ENCODE data around the gene RESP18. TPM values are rescaled to one million over a fixed set of nuclear protein-coding genes. Genes with fewer than 3 reads are reported as not detected.
"Not testable (repeated sequence)": the region's sequence is repeated elsewhere in the genome, so short reads cannot be mapped to it uniquely, and the experiment has no call there.

RESP18 gene
- total RNA-seq, 1 donor from 2014 or later: not detected

GRCh38 chr2:219331560-219332213 is 857 bp downstream of the RESP18 start:
- DNase-seq (peak; percentile 62), ATAC-seq (peak; percentile 74)
- intact Hi-C loops (cut with micrococcal nuclease): no loop called here

- intact Hi-C loops (cut with micrococcal nuclease): no loop called here
- no peak for ATAC-seq
- DNase-seq: no peak
Observed at GRCh38 chr2:219327719-219328118, 4.8 kb downstream of the RESP18 start.

- intact Hi-C loops (cut with micrococcal nuclease): no loop called here
- DNase-seq (no peak), ATAC-seq (no peak)
Observed at GRCh38 chr2:219325657-219326315, 6.8 kb downstream of the RESP18 start.

- ATAC-seq (no peak), DNase-seq (no peak)
- intact Hi-C loops (cut with micrococcal nuclease): no loop called here
Observed at GRCh38 chr2:219325136-219325535, 7.4 kb downstream of the RESP18 start.

- ATAC-seq (no peak), DNase-seq (no peak)
- intact Hi-C loops (cut with micrococcal nuclease): no loop called here
Observed at GRCh38 chr2:219323434-219323833, 9.1 kb downstream of the RESP18 start.

GRCh38 chr2:219314804-219315468 is 17.6 kb downstream of the RESP18 start:
- no peak for DNase-seq
- intact Hi-C loops (cut with micrococcal nuclease): no loop called here
- no peak for ATAC-seq

- intact Hi-C loops (cut with micrococcal nuclease); ATAC-seq; DNase-seq: not testable (repeated sequence)
Observed at GRCh38 chr2:219312683-219313263, 19.8 kb downstream of the RESP18 start.

- DNase-seq (no peak), ATAC-seq (no peak)
- intact Hi-C loops (cut with micrococcal nuclease): no loop called here
Observed at GRCh38 chr2:219309278-219309677, 23.3 kb downstream of the RESP18 start, which contains the start of gene PTPRN. TSS of gene PTPRN (minus strand) at chr2:219309401. CDS start at chr2:219309332, 69 bp downstream.

- peak; percentile 83 for DNase-seq
- peak; percentile 82 for ATAC-seq
- intact Hi-C loops (cut with micrococcal nuclease): no loop called here
Observed at GRCh38 chr2:219308142-219309101, 24.1 kb downstream of the RESP18 start.

GRCh38 chr2:219306047-219306446 is 26.5 kb downstream of the RESP18 start:
- no peak for DNase-seq
- no peak for ATAC-seq
- intact Hi-C loops (cut with micrococcal nuclease): no loop called here

GRCh38 chr2:219304223-219304622 is 28.3 kb downstream of the RESP18 start:
- intact Hi-C loops (cut with micrococcal nuclease): no loop called here
- no peak for DNase-seq
- no peak for ATAC-seq

GRCh38 chr2:219302412-219302968 is 30.1 kb downstream of the RESP18 start:
- ATAC-seq: no peak
- no peak for DNase-seq
- intact Hi-C loops (cut with micrococcal nuclease): no loop called here

- intact Hi-C loops (cut with micrococcal nuclease): no loop called here
- ATAC-seq (no peak), DNase-seq (no peak)
Observed at GRCh38 chr2:219300022-219300421, 32.5 kb downstream of the RESP18 start.

- ATAC-seq: no peak
- intact Hi-C loops (cut with micrococcal nuclease): loop anchor here (5.0 to 10.0 kb wide), 2 partner anchors 65 to 137 kb away; partner anchors contain the start of gene NHEJ1
- DNase-seq: no peak
Observed at GRCh38 chr2:219299372-219299760, 33.2 kb downstream of the RESP18 start.

- intact Hi-C loops (cut with micrococcal nuclease): loop anchor here (5.0 to 10.0 kb wide), 2 partner anchors 64 to 137 kb away; partner anchors contain the start of gene NHEJ1
- ATAC-seq: peak; percentile 68
- peak; percentile 90 for DNase-seq
Observed at GRCh38 chr2:219298759-219299371, 33.7 kb downstream of the RESP18 start.

- ATAC-seq: no peak
- no peak for DNase-seq
- intact Hi-C loops (cut with micrococcal nuclease): loop anchor here (5.0 to 10.0 kb wide), 2 partner anchors 63 to 136 kb away; partner anchors contain the start of gene NHEJ1
Observed at GRCh38 chr2:219297766-219298456, 34.6 kb downstream of the RESP18 start.

Data from left ventricle myocardium superior (tissue), 1 donor.